PC-9 (cell line): Measurements from ENCODE around the gene CTCF. TPM values are rescaled to one million over a fixed set of nuclear protein-coding genes. Genes with fewer than 3 reads are reported as not detected.
A peak's percentile ranks its signal among the peaks of the same experiment; 100 is the strongest.
"Not testable (repeated sequence)": the region's sequence is repeated elsewhere in the genome, so short reads cannot be mapped to it uniquely, and the experiment has no call there.

Experiments
- Bru-seq: library from RNA; stranded (reverse); fragments of 400-500 nt; gene quantifications from one replicate; lab custom pipeline; 2021; lab: Mats Ljungman, UMichigan
- BruChase-seq, 2 experiments: library from RNA; stranded (reverse); fragments of 400-500 nt; gene quantifications; one replicate each; lab custom pipeline; 2021; lab: Mats Ljungman, UMichigan
- BruUV-seq: library from RNA; stranded (reverse); fragments of 400-500 nt; replicated peaks from 2 replicates; lab custom pipeline; 2021; lab: Mats Ljungman, UMichigan
- CTCF ChIA-PET: fragments of 300-600 bp; sonication (Branson Sonifier 250); formaldehyde crosslinking; loops from one replicate; lab custom pipeline; 2022; ENCODE audit warnings: antibody characterized with exemption; lab: Charles Lee
- POLR2A ChIA-PET: fragments of 300-600 bp; sonication (Branson Sonifier 250); formaldehyde crosslinking; loops from one replicate; lab custom pipeline; 2022; ENCODE audit warnings: antibody characterized with exemption; ENCODE audit not compliant: unreplicated experiment; lab: Charles Lee
- DNase-seq, 2 experiments: peaks; one replicate each; pipeline versions ENCODE4 v3.0.0 to v3.0.0-alpha.2; 2015 to 2022; ENCODE audit warnings: mixed read lengths in 1 of 2
- H2AFZ ChIP-seq: fragments of 200-600 bp; sonication (generic); 2 replicates; pipeline ENCODE4 v1.8.1; 2017; ENCODE audit warnings: antibody characterized with exemption
- H3F3A ChIP-seq: fragments of 200-600 bp; sonication (generic); 2 replicates; pipeline ENCODE4 v1.8.1; 2017; ENCODE audit warnings: antibody characterized with exemption, mild to moderate bottlenecking, low read depth; ENCODE audit not compliant: insufficient read depth
- H3K27ac ChIP-seq: fragments of 200-600 bp; sonication (generic); 2 replicates; pipeline ENCODE4 v1.6.1; 2016; ENCODE audit warnings: mixed run types
- H3K27me3 ChIP-seq: fragments of 200-600 bp; sonication (generic); 2 replicates; pipeline ENCODE4 v1.6.1; 2016; ENCODE audit warnings: low read depth, mixed run types; ENCODE audit not compliant: insufficient read depth
- H3K36me3 ChIP-seq: fragments of 200-600 bp; sonication (generic); 2 replicates; pipeline ENCODE4 v1.6.1; 2016; ENCODE audit warnings: low read depth, mixed run types
- H3K4me1 ChIP-seq: fragments of 200-600 bp; sonication (generic); replicated peaks from 2 replicates; pipeline ENCODE4 v1.6.1; 2016; ENCODE audit warnings: mixed run types; ENCODE audit not compliant: insufficient read depth
- H3K4me2 ChIP-seq: fragments of 200-600 bp; sonication (generic); 2 replicates; pipeline ENCODE4 v1.6.1; 2017; ENCODE audit warnings: mixed run types
- H3K4me3 ChIP-seq: fragments of 200-600 bp; sonication (generic); 2 replicates; pipeline ENCODE4 v1.6.1; 2016; ENCODE audit warnings: mixed run types
- H3K79me2 ChIP-seq: fragments of 200-600 bp; sonication (generic); 2 replicates; pipeline ENCODE4 v1.6.1; 2017; ENCODE audit warnings: low read depth, mixed run types
- H3K9me2 ChIP-seq: fragments of 200-600 bp; sonication (generic); 2 replicates; pipeline ENCODE4 v1.8.1; 2017; ENCODE audit warnings: mild to moderate bottlenecking; ENCODE audit not compliant: insufficient read depth
- H3K9me3 ChIP-seq: fragments of 200-600 bp; sonication (generic); 2 replicates; pipeline ENCODE4 v1.8.1; 2016; ENCODE audit warnings: low read depth; ENCODE audit not compliant: insufficient read depth
- H4K20me1 ChIP-seq: fragments of 200-600 bp; sonication (generic); 2 replicates; pipeline ENCODE4 v1.8.1; 2017; ENCODE audit not compliant: insufficient read depth
- EZH2 ChIP-seq: fragments of 200-600 bp; sonication (generic); IDR thresholded peaks from 2 replicates; pipeline ENCODE4 v1.8.0; 2017; ENCODE audit warnings: antibody characterized with exemption, low read depth
- intact Hi-C: fragments of 100-400 bp; cut with micrococcal nuclease; formaldehyde crosslinking; loops from one replicate; pipeline ENCODE4 v1.10.0; 2022; ENCODE audit not compliant: unreplicated experiment
- long read RNA-seq: library from polyadenylated mRNA; stranded (forward); transcript quantifications from one replicate; pipeline ENCODE4 v2.0.0, GENCODE V29; 2022
- total RNA-seq: library from RNA; stranded (reverse); gene quantifications from 2 replicates; pipeline ENCODE4 v1.2.3, GENCODE V29; 2021
- TF ChIP-seq, protein P1 (sequence below): fragments of 200-600 bp; sonication (generic); conservative IDR thresholded peaks from 2 replicates; pipeline ENCODE4 v1.6.1; 2017; ENCODE audit warnings: mixed run types, antibody characterized with exemption, mild to moderate bottlenecking, moderate library complexity

Gene CTCF
- total RNA-seq: 35.3 and 39.0 TPM in 2 replicates
- percentile 83 among the genes with signal in this experiment for Bru-seq, nascent RNA
- percentile 72 among the genes with signal in this experiment for BruChase-seq, experiment 1, labeled RNA remaining after a 2-hour chase
- BruChase-seq, experiment 2, labeled RNA remaining after a 6-hour chase: percentile 82 among the genes with signal in this experiment
- long read RNA-seq, transcript CTCF-201 (12 exons, 3,941 nt): major isoform, 46 of 55 reads
- long read RNA-seq, partial matches to known transcripts: 1 of 55 reads
- long read RNA-seq, other reads (novel, unspliced or antisense): 1 of 55 reads

- Histone ChIP-seq H2AFZ (peak within 1 kb of the TSS; percentile 92), H3K9me3 (no peaks in the 10 kb centered on the region), H3K9me2 (no peaks in the 10 kb centered on the region), H4K20me1 (peaks cover 25% of the 10 kb centered on the region; the same call in 1 of the 2 replicates), H3K79me2 (peaks cover 49% of the 10 kb centered on the region), H3K27ac (peak within 1 kb of the TSS; percentile 89), H3F3A (peaks cover 29% of the 10 kb centered on the region), H3K4me3 (peak within 1 kb of the TSS; percentile 91), H3K27me3 (no peaks in the 10 kb centered on the region), H3K4me2 (peak within 1 kb of the TSS; percentile 97), H3K4me1 (peaks cover 24% of the 10 kb centered on the region), H3K36me3 (no peaks in the 10 kb centered on the region)
- DNase-seq: peak in 1 of 2 experiments; percentile 80
- intact Hi-C loops: loop anchor here (1.0 to 10.0 kb wide), 4 partner anchors 41 to 106 kb away; partner anchors contain the start of genes ACD, AGRP, ATP6V0D1 and PARD6A
- TF ChIP-seq, protein P1, sequence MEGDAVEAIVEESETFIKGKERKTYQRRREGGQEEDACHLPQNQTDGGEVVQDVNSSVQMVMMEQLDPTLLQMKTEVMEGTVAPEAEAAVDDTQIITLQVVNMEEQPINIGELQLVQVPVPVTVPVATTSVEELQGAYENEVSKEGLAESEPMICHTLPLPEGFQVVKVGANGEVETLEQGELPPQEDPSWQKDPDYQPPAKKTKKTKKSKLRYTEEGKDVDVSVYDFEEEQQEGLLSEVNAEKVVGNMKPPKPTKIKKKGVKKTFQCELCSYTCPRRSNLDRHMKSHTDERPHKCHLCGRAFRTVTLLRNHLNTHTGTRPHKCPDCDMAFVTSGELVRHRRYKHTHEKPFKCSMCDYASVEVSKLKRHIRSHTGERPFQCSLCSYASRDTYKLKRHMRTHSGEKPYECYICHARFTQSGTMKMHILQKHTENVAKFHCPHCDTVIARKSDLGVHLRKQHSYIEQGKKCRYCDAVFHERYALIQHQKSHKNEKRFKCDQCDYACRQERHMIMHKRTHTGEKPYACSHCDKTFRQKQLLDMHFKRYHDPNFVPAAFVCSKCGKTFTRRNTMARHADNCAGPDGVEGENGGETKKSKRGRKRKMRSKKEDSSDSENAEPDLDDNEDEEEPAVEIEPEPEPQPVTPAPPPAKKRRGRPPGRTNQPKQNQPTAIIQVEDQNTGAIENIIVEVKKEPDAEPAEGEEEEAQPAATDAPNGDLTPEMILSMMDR: no peak; the same call in 1 of the 2 replicates
- no peak for TF ChIP-seq EZH2
- POLR2A ChIA-PET: interaction anchor here (0.7 to 0.8 kb wide), 2 partner anchors 141 to 321 kb away, joined by 3 read pairs; no protein-coding TSS in a partner anchor
- no TSS peak for BruUV-seq
- CTCF ChIA-PET: interaction anchor here (0.6 to 2.8 kb wide), 5 partner anchors 15 to 204 kb away, joined by 3 to 17 read pairs (median 7); no protein-coding TSS in a partner anchor
Measured at GRCh38 chr16:67562526-67562917, at the start of gene CTCF. TSS of gene CTCF (plus strand) at chr16:67562526. CDS start at chr16:67610833, 48,307 bp downstream.

GRCh38 chr16:67513892-67514291, 48.4 kb upstream of the CTCF start:
- CTCF ChIA-PET: interaction anchor here (0.7 to 1.5 kb wide), 5 partner anchors 15 to 99 kb away, joined by 3 to 17 read pairs (median 3); partner anchors contain the start of gene ATP6V0D1
- DNase-seq: not testable (repeated sequence)
- intact Hi-C loops: loop anchor here (1.0 to 2.0 kb wide), 2 partner anchors 20 to 567 kb away; no protein-coding TSS in a partner anchor

GRCh38 chr16:67514382-67514828, 47.9 kb upstream of the CTCF start:
- CTCF ChIA-PET: interaction anchor here (0.6 to 1.5 kb wide), 8 partner anchors 34 to 561 kb away, joined by 3 to 17 read pairs (median 4); partner anchors contain the start of genes ATP6V0D1, NRN1L and PLEKHG4
- POLR2A ChIA-PET: no interaction called here
- intact Hi-C loops: loop anchor here (1.0 to 2.0 kb wide), 2 partner anchors 20 to 568 kb away; no protein-coding TSS in a partner anchor

More at GRCh38 chr16:67513892-67514291, 48.4 kb upstream of the CTCF start:
- POLR2A ChIA-PET, H3K9me2 ChIP-seq, H3K27me3 ChIP-seq, H3K9me3 ChIP-seq, H3K79me2 ChIP-seq, H3K4me3 ChIP-seq, H3K4me2 ChIP-seq, H4K20me1 ChIP-seq, H3K36me3 ChIP-seq, H3F3A ChIP-seq, H3K4me1 ChIP-seq, H2AFZ ChIP-seq, H3K27ac ChIP-seq, BruUV-seq: not testable (repeated sequence)

More at GRCh38 chr16:67514382-67514828, 47.9 kb upstream of the CTCF start:
- 0 out of 2 replicates have a peak overlapping the region, but pooled peaks have one; percentile 15 for H3K4me2 ChIP-seq
- H3K36me3 ChIP-seq: no peaks in the 10 kb centered on the region
- no TSS peak for BruUV-seq
- H3F3A ChIP-seq: no peaks in the 10 kb centered on the region
- no peak overlapping the region for H2AFZ ChIP-seq
- no peak overlapping the region for H3K4me3 ChIP-seq
- no peak overlapping the region for H3K27ac ChIP-seq
- H3K9me3 ChIP-seq: no peaks in the 10 kb centered on the region
- H4K20me1 ChIP-seq: no peaks in the 10 kb centered on the region
- H3K27me3 ChIP-seq: no peaks in the 10 kb centered on the region
- H3K4me1 ChIP-seq: peaks cover 7% of the 10 kb centered on the region; the same call in 1 of the 2 replicates
- no peaks in the 10 kb centered on the region for H3K9me2 ChIP-seq
- TF ChIP-seq, protein P1: peak; percentile 78
- TF ChIP-seq EZH2: no peak
- no peaks in the 10 kb centered on the region for H3K79me2 ChIP-seq
- peak; percentile 65 to 73 for DNase-seq
